ENCODE data around the gene NKD1. TPM values are rescaled to one million over a fixed set of nuclear protein-coding genes. Genes with fewer than 3 reads are reported as not detected.

Gene NKD1
- total and polyA plus RNA-seq, 2 donors, result 0.90 to 0.98 TPM

GRCh38 chr16:50697421-50697715 lies 149.2 kb downstream of the NKD1 start:
- Histone ChIP-seq H3K4me3 (ENCODE audit: low read length in 2 of 2) (no peak overlapping the region), H3K27me3 (ENCODE audit: control insufficient read depth in 2 of 2, insufficient read depth in 1 of 2, low read length in 1 of 2) (peaks cover 2 to 19% of the 10 kb centered on the region in 2 donors), H3K36me3 (ENCODE audit: control insufficient read depth in 2 of 2, insufficient read depth in 2 of 2, low read length in 1 of 2) (no peaks in the 10 kb centered on the region), H3K4me1 (ENCODE audit: control insufficient read depth in 2 of 2, insufficient read depth in 2 of 2, low read length in 2 of 2) (peaks cover 0 to 33% of the 10 kb centered on the region in 2 donors), H3K27ac (ENCODE audit: low read depth in 1 of 2, low read length in 1 of 2) (no peak overlapping the region), H3K9me3 (ENCODE audit: control insufficient read depth in 2 of 2, insufficient read depth in 1 of 2, low read length in 1 of 2) (no peaks in the 10 kb centered on the region)
- 98% methylated on average over 5 of the region's 5 CpGs for WGBS
- DNase-seq (ENCODE audit: low read depth in 6 of 9, low spot score in 9 of 9), result no peak

DNA sequence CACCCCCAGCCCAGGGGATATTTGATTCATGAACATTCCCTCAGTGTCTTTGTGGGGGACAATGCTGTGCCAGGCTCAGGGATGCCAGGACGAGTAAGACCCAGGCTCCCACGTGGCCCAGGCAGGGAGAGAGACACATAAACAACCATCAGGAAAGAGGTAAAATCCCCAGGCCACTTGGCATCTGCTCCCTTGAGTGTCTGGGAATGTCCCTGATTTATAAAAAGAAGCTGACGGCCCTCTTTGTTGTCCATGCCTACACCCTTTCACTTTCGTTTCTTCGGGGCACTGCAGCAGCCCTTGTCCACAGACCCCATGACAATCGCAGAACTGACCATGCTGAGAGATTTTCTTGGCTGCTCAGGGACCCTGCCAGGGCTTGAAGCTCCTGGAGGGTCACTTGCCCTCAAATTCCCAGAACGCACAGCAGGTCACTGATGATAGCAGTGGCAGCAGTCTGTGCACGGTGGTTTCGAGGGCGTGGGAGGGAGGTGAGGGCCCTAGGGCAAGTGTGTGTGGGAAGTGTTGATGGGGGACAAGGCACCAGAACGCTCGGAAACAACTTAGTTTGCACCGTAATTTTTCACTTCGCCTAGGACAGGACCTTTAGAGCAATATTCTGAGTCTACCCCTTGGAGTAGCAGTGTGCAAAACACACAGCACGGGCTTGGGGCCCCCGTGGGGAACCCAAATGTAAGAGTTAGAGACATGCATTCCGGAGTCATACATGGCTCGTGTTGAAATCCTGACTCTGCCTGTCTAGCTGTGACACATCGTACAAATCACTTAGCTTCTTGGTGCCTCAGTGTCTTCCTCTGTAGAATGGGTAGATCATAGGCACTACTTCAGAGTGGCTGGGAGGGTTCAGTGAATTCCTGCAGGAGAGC lies 149.9 kb downstream of the NKD1 start:
- DNase-seq (ENCODE audit: low read depth in 6 of 9, low spot score in 9 of 9), result peak in 1 of 9 donors; percentile 40
- peaks cover 2 to 12% of the 10 kb centered on the region in 2 donors for H3K27me3 ChIP-seq (ENCODE audit: control insufficient read depth in 2 of 2, insufficient read depth in 1 of 2, low read length in 1 of 2)
- no peak overlapping the region for H3K27ac ChIP-seq (ENCODE audit: low read depth in 1 of 2, low read length in 1 of 2)
- H3K4me1 ChIP-seq (ENCODE audit: control insufficient read depth in 2 of 2, insufficient read depth in 2 of 2, low read length in 2 of 2), result peaks cover 0 to 33% of the 10 kb centered on the region in 2 donors
- no peak overlapping the region for H3K4me3 ChIP-seq (ENCODE audit: low read length in 2 of 2)
- H3K9me3 ChIP-seq (ENCODE audit: control insufficient read depth in 2 of 2, insufficient read depth in 1 of 2, low read length in 1 of 2), result no peaks in the 10 kb centered on the region
- WGBS, result 75% methylated on average over 19 of the region's 19 CpGs
- H3K36me3 ChIP-seq (ENCODE audit: control insufficient read depth in 2 of 2, insufficient read depth in 2 of 2, low read length in 1 of 2), result no peaks in the 10 kb centered on the region

Other genes with a start within 250 kb of the NKD1 start
- 88.3 TPM for gene BRD7, start 179.4 kb upstream of the NKD1 start, total RNA-seq
- 58.8 TPM for gene BRD7, start 179.4 kb upstream of the NKD1 start, polyA plus RNA-seq
- 34.2 TPM for gene SNX20, start 132.9 kb downstream of the NKD1 start, total RNA-seq
- 25.0 TPM for gene SNX20, start 132.9 kb downstream of the NKD1 start, polyA plus RNA-seq
- 0.66 TPM for gene NOD2, start 145.2 kb downstream of the NKD1 start, total RNA-seq
- 1.9 TPM for gene NOD2, start 145.2 kb downstream of the NKD1 start, polyA plus RNA-seq
- gene CYLD, start 193.7 kb downstream of the NKD1 start, total RNA-seq, result 53.9 TPM
- 30.0 TPM for gene CYLD, start 193.7 kb downstream of the NKD1 start, polyA plus RNA-seq

All from thymus (tissue), 11 donors.